Measurements from ENCODE around the gene PPP1R18.

PPP1R18 gene

DNA sequence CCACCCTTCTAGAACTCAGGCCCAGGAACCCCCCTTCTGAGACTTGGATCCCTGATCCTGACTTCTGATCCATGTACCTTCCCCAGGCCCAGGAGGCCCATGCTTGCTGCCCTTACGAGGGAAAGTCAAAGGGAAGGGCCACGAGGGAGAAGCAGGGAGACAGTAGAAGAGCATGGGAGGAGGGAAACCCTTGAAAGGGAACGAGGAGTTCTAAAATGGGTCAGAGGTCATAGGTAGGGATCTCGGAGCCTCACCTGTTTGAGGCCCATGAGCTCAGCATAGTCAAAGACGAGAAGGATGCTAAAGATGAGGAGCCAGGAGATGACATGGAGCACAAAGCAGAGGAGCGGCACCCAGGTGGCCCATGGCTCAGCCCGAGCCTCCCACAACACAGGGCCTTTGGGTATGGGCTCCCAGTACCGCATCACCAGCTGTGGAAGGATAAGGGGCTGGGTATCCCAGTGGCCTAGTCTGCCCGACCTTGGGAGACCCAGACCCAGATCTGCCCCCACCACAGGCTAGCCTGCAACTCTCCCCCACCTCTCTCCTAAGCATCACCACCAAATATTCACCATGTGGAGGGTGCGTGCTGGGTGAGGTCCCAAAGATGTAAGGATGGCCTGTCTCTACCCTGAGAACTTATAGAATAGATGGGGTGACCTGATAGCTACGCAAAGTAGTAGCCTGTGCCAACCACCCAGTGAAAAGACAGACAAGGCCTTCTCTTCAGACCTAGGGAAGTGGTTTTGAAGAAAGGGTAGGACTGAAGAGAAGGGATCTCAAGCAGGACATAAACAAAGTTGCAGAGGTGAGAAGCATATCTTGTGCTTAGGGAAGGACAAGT lies 2.8 kb upstream of the PPP1R18 start:
- DNase-seq (ENCODE audit: low spot score): no peak

DNA sequence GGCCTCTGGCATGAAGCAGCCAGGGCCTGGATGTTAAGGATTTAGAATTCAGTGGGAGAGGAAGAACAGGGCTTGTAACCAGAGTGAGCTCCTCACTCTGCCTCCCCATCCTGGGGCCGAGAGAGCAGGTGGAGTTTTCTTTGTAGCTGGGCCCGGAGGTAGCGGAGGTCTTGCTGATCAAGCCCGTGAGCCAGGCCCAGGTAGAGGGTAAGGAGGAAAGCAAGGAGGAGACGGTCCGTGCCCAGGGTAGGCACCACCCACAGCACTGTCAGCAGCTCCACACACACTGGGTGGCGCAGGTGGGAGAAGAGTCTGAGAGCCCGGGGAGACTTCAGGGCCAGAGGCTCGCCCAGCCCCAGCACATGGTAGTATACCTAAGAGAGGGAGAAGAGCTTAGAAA lies 2.1 kb upstream of the PPP1R18 start:
- no peak for DNase-seq (ENCODE audit: low spot score)

DNA sequence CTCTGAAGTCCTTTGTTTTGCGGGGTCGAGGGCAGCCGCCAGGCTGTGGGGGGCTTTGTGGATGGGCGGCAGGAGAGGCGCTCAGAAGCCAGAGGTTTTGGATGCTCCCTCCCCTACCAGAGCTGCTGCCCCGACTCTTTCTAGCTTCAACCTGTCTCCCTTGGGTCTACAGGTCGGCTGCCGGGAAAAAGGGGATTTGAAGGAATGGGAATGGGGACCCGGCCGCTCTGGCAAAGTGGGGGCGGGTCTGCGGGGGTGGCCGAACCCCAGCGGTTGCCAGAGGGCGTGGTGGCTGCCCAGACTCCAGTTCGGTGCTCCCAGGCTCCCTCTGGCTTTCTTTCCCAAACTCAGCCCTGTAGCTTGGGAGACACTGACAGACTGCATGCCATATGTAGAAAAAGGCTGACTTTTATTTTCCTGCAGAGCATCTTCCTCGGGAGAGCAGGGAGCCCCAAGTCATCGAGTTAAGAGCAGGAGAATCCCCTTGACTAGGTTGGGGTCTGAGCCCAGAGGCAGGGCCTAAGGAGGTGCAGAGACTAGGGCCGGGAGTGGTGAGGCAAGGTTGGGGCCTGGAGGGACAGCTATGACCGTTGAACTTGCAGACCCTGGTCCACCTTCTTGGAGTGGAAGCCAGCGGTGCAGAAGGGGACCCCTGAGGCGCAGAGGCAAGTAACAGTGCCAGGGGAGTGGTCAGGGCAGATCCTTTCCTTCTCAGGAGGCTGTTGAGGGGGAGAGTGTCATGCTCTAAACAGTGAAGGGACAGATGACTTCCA lies 1.4 kb upstream of the PPP1R18 start:
- no peak for DNase-seq (ENCODE audit: low spot score)

DNA sequence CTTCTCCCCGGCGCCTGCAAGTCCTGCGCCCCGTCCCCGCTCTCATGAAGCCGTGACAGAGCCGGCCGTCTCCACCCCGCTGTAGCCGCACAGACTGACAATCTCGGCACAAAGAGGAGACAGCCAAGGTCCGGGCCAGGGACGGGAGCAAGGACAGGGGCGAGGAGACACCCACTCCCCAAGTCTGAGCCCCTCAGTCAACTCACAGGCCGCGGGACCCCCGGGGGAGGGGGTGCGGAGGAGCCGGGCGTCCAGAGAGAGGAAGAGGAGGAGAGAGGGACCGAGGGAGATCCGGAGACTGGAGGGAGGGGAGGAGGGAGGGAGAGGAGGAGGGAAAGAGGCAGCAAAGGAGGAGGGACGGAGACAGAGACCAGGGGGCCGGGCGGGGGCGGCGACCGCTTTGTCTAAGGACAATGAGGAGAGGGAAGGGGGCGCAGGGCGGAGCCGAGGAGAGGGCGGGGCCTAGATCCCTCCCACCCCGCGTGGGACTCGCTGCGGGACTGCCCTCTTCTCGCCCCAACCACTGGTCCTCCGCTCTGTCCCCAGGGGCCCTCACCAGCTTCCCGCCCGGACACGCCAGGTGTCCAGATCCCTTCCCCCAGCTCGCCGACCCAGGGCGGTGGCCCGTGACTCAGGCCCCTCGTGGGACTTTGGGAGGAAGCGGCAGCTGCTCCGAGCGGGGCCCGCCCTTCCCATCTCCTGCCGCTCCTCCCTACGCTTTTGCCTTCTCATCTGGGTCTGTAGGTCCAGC lies 638 bp upstream of the PPP1R18 start:
- peak; percentile 50 for DNase-seq (ENCODE audit: low spot score)

DNA sequence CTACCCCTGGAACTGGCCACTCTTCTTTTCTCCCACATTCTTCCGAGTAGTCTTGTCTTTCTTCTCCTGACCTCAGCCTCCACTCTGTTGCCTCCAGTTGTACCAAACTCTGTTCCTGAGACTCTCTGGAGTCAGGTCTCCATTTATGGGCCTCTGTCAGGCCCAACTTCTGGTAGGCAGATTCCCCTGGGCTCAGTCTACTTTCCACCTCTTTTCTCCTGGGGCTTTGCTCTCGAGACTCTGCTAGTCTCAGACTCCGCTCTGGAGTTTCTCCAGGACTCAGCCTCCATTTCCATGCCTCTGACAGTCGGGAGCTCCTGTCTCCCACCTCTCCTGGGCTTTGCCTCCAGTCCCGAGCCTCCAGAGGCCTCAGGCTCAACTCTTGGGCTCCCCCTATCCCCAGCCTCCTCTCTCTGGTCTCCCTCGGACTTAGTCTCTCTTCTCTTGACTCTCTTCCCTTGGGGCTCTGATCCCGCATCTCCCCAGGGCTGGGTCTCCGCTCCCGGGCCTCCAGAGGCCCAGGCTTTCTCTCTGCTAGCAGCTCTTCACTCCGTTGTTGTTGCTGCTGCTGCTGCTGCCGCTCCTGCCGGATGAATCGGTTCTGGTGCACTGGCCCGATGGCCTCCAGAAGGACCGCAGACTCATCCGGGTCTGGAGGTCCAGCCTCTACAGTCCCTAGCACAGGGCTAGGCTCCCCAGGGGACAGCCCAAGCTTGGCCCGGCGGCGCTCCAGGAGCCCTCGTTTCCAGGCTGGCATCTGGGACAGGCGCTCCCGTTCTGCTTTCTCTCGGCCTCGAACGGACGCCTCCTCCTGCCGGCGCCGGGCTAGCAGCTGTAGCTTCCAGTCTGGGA lies 1.1 kb downstream of the PPP1R18 start:
- DNase-seq (ENCODE audit: low spot score): no peak

DNA sequence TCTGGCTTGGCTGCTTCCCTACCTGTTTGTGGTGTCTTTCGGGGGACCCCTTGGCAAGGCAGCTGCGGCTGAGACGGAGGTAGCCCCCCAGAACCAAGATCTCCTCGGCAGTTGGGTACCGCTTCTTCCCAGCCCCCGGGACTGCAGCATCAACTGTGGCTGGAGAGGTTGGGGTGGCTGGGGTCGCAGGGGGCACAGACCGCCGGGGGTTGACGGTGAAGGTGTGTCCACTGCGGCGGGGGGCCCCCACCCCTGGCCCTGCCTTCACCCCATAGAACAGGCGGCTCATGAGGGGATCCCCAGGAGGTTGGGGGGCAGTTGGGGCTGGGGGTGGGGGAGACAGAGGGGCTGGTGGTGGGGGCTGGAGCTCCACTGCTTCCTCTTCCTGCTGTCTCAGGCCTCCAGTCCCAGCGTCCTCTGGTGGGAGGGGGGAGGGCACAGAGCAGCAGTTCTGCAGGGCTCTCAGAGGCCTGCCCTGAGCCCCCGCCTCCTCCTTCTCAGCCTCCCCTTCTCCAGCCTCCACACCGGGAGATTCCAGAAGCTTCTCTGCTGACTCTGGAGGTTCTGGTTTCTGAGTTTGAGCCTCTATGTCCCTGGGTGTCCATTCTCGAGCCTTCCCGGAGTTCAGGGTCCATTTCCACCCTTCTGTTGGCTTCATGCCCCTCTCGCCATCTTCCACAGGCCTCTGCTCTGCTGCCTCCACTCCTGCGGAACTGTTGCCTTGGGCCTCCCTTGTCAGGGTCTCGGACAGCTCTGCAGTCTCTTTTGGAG lies 1.9 kb downstream of the PPP1R18 start:
- peak; percentile 32 for DNase-seq (ENCODE audit: low spot score)

DNA sequence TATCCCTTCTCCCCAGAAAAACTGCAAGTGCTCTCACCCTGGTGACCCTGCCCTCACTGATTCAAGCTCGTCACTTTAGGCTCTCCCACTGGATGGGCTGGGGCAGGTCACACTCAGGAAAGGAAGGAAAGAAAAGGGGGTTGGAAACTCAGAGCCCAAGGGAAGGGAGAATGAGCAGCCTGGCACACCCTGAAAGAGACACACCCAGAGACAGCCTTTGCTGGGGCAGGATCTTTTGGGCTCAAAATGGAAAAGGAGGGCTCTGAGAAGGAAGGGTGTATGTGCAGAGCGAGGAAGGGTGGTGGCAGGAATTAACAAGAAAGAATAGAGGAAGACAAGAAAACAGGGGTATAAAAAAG lies 2.5 kb downstream of the PPP1R18 start:
- no peak for DNase-seq (ENCODE audit: low spot score)

DNA sequence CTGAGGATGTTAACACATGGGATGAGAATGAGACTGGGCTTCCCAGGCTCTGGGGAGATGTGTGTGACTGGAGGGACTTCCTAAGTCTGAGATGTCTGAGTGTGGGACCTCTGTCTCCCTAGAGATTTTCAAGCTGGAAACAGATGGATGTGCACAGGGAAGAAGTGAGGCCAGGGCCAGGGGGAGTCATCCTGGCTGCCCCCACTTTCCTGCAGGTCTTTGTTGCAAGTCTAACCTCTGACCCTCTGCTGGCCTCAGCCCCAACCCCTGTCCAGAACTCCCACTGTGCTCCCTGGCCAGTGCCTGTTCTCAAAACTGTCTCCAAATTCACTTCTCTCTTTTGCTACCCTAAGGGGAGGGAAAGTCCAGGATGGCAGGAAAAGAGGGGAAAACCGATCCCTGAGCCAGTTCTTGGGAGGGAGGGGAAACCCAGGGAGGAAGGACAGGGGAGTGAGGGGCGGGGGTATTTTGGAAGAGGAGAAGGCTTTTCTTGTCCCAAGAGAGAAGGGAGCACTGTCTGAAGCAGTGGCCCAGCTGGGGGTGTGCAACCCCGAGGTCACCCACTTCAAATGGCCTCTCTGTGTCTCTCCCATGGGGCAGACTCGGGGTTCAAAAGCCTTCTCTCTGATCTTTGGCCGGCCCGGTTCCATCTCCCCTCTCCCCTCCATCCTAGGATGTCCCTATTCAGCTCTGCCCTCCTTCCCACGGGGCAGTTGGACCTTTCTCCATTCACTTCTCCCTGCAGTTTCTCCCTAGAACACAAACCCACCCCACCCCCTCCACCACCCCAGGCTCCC lies 3.1 kb downstream of the PPP1R18 start:
- peak; percentile 23 for DNase-seq (ENCODE audit: low spot score)

DNA sequence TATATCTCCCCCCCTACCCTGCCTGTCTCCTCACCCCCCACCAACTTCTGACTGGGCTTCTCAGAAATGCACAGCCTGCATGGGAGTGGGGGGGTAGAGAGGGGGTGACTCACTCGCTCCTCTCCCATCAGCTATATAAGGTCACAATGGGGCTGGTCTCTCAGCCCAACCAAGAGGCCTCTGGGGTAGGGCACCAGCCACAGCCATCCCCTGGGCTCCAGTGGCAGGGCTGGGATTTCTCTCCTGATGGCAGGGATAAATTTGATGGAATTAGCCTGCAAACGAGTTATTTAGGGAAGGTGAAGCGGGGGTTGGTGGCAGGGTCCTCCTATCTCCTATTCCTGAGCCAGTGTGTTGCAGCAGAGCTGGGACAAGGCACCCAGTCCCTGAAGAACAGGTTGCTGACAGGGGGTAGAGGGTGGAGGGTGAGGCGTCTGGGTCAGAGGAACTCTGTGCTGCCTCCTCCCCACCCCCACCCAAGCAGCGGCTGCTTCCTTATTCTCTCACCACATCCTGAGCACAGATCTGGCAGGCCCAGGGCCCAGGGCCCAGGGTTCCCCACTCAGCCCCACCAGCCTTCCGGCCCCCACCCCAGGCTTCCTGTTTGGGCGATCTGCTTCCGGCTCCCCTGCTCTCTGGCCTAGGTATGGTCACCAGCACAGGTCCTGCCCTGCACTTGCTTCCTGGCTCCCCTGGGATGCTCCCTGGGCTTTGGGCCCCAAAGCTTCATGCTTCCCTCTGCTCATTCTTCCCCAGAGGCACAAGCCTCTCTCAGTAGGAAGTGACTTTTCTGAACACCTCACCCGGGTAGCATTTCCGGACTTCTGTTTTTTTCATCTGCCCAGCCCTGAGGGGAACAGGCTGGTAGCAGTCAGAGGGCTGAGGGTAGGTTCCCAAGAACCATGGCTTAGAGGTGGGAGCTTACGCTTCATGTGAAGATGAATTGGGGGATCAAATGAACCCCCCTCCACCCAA lies 4.0 kb downstream of the PPP1R18 start:
- peak; percentile 76 for DNase-seq (ENCODE audit: low spot score)

DNA sequence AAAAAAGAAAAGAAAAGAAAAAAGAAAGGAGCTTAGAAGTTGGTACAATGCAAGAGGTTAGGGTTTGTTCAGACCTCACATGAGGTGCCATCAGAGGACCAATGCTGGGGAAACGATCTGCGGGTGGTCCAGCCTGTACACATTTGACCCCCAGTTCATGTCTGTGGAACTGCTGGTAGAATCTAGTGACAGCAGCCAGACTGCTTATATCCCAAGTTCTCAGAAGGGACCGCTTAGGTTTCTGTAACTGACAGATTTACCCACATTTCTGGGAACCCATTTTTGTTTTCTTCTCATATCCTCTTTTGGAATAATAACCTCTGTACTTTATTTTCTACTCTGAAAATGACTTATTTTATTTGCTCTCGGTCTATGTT lies 4.7 kb downstream of the PPP1R18 start:
- DNase-seq (ENCODE audit: low spot score): no peak

DNA sequence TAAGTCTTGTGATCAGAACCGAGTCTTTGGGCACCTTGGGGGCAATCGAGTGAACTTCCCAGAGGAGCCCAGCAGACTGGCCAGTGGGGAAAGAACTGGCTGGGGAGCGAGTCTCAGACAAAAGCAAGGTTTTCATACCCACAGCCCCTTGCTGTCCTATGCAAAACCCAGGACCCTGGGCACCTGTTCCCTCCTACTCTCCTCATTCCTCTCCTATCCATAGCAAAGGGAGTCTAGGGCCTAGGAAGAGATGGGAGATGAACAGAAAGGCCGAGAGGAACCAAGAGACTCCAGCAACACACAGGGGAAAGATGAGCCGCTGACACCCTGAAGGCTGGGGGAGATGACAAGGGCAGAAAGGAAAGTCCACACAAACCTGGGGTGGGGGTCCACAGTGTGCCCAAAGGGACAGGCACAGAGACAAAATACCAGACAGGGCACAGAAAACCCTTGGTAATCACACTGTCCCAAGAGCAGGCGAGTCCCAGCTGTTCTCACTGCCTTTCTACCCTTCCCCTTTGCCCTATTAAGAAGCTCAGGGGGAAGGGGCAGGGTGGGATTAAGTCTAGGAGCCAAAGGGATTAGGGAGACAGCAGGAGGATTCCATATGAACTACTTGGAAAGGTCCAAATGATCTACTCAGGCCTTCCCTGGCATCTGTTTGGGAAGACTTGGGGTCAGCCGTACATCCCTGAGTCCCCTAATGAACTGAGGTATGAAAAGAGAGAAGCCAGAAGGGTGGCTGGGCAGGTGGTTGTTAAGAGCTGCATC lies 6.5 kb downstream of the PPP1R18 start:
- no peak for DNase-seq (ENCODE audit: low spot score)

DNA sequence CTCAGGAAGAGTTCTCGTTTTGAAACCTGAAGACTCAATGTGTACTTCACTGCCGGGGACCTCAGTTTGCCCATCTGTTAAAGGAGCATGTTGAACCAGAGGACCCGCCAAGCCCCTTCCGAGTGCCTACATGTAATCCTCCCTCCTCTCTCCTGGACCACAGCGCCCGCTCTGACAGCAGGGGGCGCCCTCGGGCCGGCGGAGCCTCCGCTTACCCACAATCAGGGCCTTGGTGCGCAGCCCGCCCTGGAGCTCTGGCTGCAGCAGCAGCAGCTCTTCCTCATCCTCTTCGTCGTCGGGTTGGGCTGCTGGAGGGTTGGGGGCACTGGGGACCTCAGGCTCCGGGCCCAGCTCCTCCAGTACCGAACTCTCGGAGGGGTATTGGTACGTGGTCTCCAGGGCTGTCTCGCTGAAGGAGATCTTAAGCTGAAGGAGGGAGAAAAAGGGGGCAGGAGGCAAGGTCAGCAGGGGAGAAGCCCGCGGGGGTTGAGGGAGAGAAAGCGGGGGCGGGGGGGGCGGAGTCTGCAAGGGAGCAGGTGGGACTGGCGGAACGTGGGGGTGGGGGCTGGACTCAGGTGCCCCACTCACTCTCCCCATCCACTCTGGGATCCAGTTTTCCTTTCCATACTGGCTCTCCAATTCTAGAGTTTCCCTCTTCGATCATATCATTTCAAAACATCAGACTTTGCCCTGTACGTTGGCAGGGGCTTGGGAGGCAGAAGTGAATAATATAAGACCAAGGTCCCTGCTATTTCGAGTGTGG lies 7.3 kb downstream of the PPP1R18 start:
- peak; percentile 75 for DNase-seq (ENCODE audit: low spot score)

DNA sequence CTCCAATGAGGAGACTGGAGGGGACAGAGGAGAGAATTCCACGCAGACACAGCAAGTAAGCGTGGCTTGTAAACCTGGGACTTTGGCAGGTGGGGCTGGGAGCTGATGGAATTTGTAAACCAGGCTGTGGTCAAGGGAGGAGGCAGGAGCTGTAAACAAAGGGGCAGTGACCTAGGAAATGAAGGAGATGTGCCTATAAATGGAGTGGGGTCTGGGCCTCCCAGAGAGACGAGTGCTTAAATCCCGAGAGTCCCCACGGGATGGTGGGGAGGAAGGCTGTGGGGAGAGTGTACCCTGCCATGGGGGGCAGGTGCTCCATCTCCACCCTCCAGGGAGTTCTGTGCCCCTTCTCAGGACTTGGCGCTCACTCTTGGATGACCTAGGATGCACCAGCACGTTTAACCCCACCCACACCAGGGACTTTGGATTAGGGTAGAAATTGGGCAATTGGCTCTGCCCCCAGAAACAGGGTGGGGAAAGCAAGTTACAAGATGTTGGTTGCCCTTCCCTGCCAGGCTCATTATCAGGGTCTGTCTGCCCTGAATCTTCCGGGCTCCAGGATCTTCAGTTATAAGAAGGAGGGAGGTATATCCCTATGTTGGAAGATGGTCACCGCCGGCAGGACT lies 9.7 kb downstream of the PPP1R18 start:
- no peak for DNase-seq (ENCODE audit: low spot score)

DNA sequence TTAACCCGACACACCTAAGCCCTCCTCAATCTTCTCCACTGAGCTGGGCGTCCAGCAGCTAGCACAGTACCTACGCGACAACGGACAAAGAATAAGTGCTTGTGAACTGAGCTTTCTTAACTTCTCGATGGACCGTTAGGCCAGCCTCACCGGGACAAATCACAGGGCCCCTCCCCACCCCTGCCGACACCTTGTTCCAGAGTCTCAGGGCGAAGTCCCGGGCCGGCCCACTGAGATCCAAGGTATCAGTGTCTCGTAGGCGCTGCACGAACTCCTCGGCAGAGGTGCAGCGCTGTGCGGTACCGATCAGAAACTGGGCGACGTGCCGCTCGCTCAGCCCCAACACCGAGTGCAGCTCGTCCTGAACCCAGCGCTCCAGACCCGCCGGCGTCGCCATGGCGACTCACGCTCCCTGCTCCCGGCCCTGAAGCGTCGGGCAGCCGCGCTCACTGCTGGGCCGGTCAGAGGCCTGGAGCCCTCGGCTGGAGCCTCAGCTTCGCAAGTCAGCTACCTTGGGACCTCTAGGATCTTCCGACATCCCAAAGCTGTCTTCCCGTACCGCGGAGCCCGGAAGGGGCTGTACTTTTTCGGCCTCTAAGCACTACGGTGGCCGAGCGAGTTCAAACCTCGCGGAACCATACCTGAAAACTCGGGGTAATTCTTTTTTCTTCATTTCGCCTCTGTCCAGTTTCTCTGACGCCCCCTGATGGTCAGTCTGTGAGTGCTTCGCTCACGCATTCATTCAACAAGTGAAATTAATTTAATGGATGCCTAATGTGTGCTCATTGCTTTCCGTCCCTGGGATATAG lies 13.8 kb downstream of the PPP1R18 start, which contains the start of gene DHX16:
Gene DHX16 (minus strand): TSS at position 562 of the 809 bp plus-strand sequence. CDS start 165 bp downstream, at position 397.
- DNase-seq (ENCODE audit: low spot score): peak; percentile 93

DNA sequence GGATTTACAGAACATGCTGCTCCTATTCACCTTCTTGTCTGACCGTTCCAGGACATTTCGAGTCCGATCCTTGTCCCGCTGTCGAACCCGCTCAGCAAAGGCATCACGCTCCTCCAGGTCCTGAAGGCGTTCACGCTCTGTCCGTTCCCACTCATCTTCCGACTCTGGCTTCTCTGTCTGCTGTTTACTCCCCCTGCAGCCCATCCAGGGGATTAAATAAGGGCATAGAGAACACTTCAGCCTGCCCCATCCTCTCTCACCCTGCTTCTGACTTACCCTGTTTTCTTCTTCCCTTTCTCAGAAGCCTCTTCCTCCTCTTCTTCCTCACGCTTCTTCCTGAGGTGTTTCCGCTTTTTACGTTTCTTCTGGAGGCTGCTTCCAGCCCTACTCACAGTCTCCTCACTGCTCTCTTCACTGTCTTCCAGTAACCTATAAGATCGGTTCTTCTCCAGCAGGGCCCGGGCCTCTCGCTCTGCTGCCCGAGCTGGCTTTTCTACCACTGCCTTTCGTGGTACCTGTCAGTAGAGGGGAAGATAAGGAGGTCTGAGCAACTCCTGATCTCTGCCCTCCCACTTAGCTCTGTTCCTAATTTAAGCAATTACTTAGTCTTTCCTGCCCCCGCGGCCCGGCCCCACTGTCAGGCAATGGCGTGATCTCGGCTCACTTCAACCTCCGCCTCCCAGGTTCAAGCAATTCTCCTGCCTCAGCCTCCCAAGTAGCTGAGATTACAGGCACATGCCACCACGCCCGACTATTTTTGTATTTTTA lies 15.5 kb downstream of the PPP1R18 start:
- DNase-seq (ENCODE audit: low spot score): no peak

Measured in pons (tissue), 1 donor.